ENCODE data around the gene LRRC32.

The LRRC32 gene

DNA sequence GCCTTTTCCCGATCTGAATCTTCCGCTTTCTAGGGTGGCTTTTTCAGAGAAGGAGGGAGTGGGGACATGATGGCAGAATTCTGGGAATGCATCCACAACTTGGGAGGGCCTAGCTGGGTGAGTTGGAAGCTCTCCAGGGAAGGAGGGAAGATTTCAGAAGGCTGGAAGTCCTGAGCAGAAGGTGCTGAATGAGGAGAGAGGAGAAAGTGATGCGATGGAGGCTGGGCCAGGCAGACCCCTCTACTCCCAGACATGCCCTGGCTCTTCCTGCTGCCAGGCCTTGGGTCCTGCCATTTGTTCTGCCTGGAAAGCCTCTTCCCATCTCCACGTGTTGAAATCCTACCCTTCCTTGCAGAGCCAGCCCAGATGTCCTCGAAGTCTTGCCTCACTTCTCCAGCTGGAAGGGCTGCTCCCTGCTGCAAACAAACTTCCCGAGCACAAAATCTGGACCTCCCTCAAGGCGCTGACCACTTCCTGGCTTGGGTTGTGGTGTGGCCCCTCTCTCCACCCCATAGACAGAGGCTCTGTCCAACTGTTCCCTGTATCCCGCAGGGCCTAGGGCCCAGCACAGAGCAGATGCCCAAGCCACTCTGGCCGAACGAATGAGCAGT is 16.8 kb downstream of the LRRC32 start:
- no peak overlapping the region for H3K4me3 ChIP-seq (replicated peaks; ENCODE audit: low read depth, low read length)
- DNase-seq (ENCODE audit: extremely low read depth, low read depth) = peak; percentile 56
- no peak for TF ChIP-seq CTCF (IDR thresholded peaks at IDR 0.05; ENCODE audit: low read depth, low read length, missing control alignments)

GRCh38 chr11:76653012-76653673 is 17.4 kb downstream of the LRRC32 start:
- no peak for TF ChIP-seq CTCF (IDR thresholded peaks at IDR 0.05; ENCODE audit: low read depth, low read length, missing control alignments)

DNA sequence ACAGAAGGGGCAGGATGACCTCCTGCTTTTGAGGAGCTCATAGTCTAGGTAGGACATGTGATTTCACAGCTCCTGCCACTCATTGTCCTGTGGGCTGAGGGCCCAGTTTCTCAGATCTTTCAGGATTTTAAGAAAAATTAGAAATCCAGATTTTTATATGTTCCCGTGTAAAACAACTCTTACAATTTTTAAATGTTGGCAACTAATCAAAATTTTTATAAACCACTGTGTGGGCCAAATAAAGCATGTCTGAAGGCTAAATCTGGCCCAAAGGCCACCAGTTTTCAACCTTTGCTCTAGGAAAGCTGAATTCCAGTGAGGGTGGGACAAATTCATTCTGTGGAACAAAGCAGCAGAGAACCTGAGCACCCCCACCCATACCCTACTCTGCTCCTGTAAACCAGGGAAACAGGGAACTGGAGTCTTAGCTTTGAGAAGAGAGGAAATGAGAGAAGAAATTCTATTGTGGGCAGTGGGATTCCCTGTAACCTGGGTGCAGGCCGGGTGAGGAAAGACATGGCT is 20.6 kb downstream of the LRRC32 start:
- TF ChIP-seq CTCF (IDR thresholded peaks at IDR 0.05; ENCODE audit: low read depth, low read length, missing control alignments) = no peak
- DNase-seq (ENCODE audit: extremely low read depth, low read depth) = no peak

More at GRCh38 chr11:76653012-76653673, 17.4 kb downstream of the LRRC32 start:
- H3K4me3 ChIP-seq (replicated peaks; ENCODE audit: low read depth, low read length) = no peak overlapping the region
- DNase-seq (ENCODE audit: extremely low read depth, low read depth) = no peak

DNA sequence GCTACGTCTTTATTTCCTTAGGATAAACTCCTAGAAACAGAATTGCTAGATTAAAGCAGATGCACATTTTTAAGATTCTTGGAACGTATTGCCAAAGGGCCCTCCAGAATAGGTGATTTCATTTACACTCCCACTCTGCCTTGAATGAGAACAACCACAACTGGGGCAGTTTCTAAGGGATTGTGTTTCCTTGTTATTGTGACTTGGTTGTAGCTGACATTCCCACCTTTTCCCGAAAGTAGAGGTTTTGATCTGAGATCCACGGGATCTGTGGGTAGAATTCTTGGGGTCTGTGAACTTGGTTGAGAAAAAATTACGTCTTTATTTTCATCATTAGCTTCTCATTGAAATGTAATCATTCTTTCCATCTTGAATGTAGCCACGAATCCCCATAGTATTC is 21.5 kb downstream of the LRRC32 start:
- H3K4me3 ChIP-seq (replicated peaks; ENCODE audit: low read depth, low read length) = no peak overlapping the region
- no peak for DNase-seq (ENCODE audit: extremely low read depth, low read depth)
- no peak for TF ChIP-seq CTCF (IDR thresholded peaks at IDR 0.05; ENCODE audit: low read depth, low read length, missing control alignments)

More for the DNA sequence above, 20.6 kb downstream of the LRRC32 start:
- no peak overlapping the region for H3K4me3 ChIP-seq (replicated peaks; ENCODE audit: low read depth, low read length)

DNA sequence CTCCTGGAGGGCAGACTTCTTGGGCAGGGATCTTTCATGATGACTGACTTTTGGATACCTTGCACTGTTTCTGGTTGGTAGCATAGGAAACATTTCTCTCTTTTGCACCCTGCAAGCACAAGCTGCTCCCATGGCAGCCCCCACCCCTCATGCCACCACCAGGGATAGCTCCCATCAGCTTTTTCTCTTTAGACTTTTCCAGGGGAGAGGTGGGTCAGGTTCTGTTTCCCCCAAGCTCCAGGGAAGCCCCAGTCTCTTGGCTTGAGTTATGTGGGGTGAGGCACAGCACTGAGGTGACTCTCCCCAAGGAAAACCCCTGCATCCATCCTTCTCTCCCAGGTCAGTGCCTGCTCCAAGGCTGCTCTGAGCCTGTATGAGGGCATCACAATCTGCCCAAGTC is 22.5 kb downstream of the LRRC32 start:
- TF ChIP-seq CTCF (IDR thresholded peaks at IDR 0.05; ENCODE audit: low read depth, low read length, missing control alignments) = no peak
- no peak for DNase-seq (ENCODE audit: extremely low read depth, low read depth)
- no peak overlapping the region for H3K4me3 ChIP-seq (replicated peaks; ENCODE audit: low read depth, low read length)

DNA sequence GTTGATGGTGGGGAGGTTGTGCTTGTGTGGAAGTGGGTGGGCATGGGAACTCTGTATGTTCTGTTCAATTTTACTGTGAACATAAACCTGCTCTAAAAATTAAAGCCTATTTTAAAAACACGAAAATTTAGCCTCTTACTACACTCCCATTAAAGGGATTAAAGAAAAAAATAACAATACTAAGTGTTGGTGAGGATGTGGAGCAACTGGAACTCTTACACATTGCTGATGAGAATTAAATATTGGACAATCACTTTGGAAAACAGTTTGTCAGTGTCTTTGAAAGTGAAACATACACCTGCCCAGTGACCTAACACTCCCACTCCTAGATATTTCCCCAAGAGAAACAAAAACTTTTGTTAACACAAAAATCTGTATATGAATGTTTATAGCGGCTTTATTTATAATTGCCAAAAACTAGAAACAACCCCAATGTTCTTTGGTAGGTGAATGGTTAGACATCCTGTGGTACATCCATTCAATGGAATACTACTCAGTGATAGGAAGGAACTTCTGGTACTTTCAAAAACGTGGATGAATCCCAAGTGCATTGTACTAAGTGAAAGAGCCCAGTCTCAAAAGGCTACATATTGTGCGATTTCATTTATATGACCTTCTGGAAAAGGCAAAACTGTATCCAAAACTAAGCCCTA is 23.5 kb downstream of the LRRC32 start:
- DNase-seq (ENCODE audit: extremely low read depth, low read depth) = no peak
- no peak for TF ChIP-seq CTCF (IDR thresholded peaks at IDR 0.05; ENCODE audit: low read depth, low read length, missing control alignments)
- H3K4me3 ChIP-seq (replicated peaks; ENCODE audit: low read depth, low read length) = no peak overlapping the region
